HG02623 (cell line): ENCODE results near the gene DHRS1.
"Not testable (repeated sequence)": the region's sequence is repeated elsewhere in the genome, so short reads cannot be mapped to it uniquely, and the experiment has no call there.

Source experiments
- ATAC-seq: cut with Tn5 transposase; IDR thresholded peaks from one replicate; pipeline ENCODE4 v1.9.1; 2021; ENCODE audit warnings: moderate library complexity; ENCODE audit not compliant: unreplicated experiment

Gene DHRS1

GRCh38 chr14:24252289-24253124 lies 47.1 kb downstream of the DHRS1 start:
- ATAC-seq = no peak

GRCh38 chr14:24251880-24252288 lies 47.7 kb downstream of the DHRS1 start:
- ATAC-seq = no peak

GRCh38 chr14:24250354-24250753 lies 49.2 kb downstream of the DHRS1 start:
- ATAC-seq = no peak

- no peak for ATAC-seq
These were observed 50.2 kb downstream of the DHRS1 start for GRCh38 chr14:24249230-24250021.

GRCh38 chr14:24247422-24247821 lies 52.2 kb downstream of the DHRS1 start:
- ATAC-seq = no peak

- no peak for ATAC-seq
These were observed 52.8 kb downstream of the DHRS1 start for GRCh38 chr14:24246765-24247212.

- not testable (repeated sequence) for ATAC-seq
These were observed 54.2 kb downstream of the DHRS1 start for GRCh38 chr14:24245350-24245749.

- no peak for ATAC-seq
These were observed 56.2 kb downstream of the DHRS1 start for GRCh38 chr14:24243336-24243836.

GRCh38 chr14:24241829-24242443 lies 57.6 kb downstream of the DHRS1 start:
- ATAC-seq = peak; percentile 81
